Nasal cavity respiratory epithelium epithelial cell of viscerocranial mucosa (primary cell): ENCODE measurements around the gene ZNF451. TPM values are rescaled to one million over a fixed set of nuclear protein-coding genes. Genes with fewer than 3 reads are reported as not detected.

Source experiments
- total RNA-seq: library from RNA; depleted of rRNA; stranded (reverse); fragments of >200 nt; gene quantifications from 2 replicates; pipeline ENCODE4 v1.2.3, GENCODE V29; 2014

The ZNF451 gene
- total RNA-seq: 78.9 and 81.5 TPM in 2 replicates

GRCh38 chr6:57089687-57090457 is at the start of gene ZNF451:
Gene ZNF451, plus strand, starts transcription at chr6:57090188. Its CDS starts 66 bp downstream, at chr6:57090254.

DNA sequence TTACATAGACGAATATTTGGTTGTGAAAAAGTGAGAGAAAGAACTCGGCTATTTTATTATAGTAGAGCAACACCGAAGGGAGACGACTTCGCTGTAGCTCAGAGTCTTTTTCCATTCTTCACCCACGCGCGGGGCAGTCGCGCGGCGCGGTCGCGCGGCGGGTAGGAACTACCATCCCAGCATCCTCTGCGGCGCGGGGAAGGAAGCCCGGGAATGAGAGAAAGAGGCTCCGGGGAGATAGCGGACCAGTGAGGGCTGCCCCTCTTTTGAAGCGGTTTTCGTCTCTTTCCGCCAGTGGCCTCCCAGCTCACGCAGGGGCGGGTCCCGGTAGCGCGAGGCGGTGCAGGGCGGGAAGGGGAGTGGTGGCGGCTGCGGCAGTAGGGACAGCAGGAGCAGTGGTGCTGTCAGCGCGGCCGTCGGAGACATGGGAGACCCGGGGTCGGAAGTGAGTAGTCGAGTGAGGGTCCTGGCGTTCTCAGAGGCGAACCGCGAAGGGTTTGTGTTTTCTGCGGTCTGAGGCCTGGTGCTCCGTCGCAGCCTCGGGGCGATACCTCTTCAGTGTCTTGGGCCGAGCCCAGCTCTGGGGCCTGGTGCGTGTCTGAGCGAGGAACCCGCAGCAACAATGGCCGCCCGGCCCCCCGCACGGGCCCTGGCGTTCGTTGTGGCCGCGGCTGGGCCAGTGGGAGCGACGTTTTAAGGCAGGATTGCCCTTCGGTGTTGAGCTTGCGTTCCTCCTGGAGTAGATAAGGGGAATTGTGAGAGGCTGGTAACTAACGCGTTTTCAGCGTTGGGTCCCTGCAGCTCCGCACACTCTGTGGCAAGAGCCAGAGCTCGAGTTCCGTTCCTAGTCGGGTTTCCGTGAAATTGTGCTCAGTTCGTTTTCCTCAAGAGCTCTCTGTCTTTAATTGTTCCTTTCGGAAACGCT is 43.4 kb upstream of the ZNF451 start, which contains the start of gene KIAA1586:
Gene KIAA1586, plus strand, starts transcription at position 362 of the 925 bp plus-strand sequence. Its CDS starts 63 bp downstream, at position 425.

DNA sequence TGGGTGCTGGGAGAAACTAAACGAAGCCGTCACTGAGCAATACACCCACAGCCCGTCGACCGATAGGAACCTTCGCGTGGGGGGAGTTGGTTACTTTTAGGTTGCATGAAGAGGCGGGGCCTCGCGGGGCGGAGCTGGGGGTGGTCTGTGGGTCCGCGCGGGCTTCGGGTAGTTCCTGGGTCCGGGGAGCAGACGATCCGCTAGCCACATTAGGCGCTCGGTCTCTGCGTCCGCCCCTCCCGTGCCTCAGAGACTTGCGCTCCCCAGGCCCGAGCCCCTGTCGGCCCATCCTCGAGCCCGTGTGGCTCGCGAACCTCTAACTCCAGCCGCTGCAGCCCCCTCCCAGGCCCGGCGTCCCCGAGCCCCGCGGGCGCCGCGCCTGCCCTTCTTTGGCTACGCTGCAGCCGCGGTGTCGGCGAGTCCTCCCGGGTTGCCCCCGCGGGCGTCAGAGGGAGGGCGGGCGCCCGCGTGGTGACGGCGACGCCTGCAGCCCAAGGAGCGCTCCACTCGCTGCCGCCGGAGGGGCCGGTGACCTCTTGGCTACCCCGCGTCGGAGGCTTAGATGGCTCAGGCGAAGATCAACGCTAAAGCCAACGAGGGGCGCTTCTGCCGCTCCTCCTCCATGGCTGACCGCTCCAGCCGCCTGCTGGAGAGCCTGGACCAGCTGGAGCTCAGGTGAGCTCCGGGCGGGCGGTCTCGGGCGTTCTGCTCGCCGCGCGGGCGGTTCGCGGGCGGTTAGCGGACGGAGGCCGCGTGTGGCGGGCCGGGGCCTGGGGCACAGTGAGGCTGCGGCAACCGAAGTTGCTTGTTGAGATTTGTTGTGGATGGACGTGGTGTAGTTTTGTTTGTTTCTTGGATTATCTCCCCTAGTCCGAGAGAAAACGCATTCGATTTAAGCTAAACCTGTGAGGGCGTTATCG is 82.4 kb downstream of the ZNF451 start, which contains the start of gene BAG2:
Gene BAG2, plus strand, starts transcription at position 191 of the 920 bp plus-strand sequence. Its CDS starts 372 bp downstream, at position 563.

Other genes with a start within 250 kb of the ZNF451 start
- 2.1 and 3.5 TPM in 2 replicates for gene BEND6, start 135.1 kb upstream of the ZNF451 start, total RNA-seq
- 6.2 and 11.1 TPM in 2 replicates for gene KIAA1586, start 43.5 kb upstream of the ZNF451 start, total RNA-seq
- gene BAG2, start 82.1 kb downstream of the ZNF451 start, total RNA-seq: 3.8 and 5.1 TPM in 2 replicates
- 32.0 and 81.3 TPM in 2 replicates for gene RAB23, start 132.1 kb downstream of the ZNF451 start, total RNA-seq
- gene PRIM2, start 227.4 kb downstream of the ZNF451 start, total RNA-seq: 12.9 and 19.8 TPM in 2 replicates